ENCODE data around the gene OIP5.

DNA sequence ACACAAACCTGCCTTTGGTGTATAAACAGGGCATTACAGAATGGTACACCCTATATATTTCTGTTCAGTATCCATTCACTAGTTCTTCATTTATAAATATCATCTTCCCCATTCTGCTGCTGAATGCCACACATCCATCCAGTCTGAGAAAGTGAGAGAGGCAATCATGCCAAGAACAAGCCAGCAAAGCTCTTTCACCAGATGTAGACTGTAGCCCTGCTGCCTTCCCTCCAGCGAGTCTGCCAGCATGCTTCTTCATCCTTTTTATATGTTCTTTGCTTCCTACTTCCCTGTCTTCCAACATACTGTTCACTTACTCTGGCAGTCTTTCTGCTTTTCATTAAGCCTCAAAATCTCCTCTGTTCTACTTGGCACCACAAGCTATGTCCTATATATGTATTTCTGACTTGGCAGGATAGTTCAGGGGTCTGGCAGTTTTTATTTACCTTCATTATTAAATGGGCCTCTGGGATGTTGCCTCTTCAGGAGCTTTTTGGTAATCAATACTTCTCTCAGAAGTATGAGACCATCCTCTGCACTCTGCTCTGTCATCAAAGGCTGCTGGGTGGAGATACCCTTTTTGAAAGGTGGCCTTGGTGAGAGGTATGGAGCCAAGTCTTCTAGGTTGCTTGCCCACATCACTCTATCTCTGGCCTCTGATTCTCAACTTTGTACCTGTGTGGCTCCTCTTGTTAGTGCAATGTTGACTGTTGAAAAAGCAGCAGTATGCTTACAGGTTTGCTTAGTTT lies 52.7 kb downstream of the OIP5 start:
- TF ChIP-seq, protein P1, sequence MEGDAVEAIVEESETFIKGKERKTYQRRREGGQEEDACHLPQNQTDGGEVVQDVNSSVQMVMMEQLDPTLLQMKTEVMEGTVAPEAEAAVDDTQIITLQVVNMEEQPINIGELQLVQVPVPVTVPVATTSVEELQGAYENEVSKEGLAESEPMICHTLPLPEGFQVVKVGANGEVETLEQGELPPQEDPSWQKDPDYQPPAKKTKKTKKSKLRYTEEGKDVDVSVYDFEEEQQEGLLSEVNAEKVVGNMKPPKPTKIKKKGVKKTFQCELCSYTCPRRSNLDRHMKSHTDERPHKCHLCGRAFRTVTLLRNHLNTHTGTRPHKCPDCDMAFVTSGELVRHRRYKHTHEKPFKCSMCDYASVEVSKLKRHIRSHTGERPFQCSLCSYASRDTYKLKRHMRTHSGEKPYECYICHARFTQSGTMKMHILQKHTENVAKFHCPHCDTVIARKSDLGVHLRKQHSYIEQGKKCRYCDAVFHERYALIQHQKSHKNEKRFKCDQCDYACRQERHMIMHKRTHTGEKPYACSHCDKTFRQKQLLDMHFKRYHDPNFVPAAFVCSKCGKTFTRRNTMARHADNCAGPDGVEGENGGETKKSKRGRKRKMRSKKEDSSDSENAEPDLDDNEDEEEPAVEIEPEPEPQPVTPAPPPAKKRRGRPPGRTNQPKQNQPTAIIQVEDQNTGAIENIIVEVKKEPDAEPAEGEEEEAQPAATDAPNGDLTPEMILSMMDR (IDR thresholded peaks at IDR 0.05), result no peak
- TF ChIP-seq POLR2AphosphoS5 (IDR thresholded peaks at IDR 0.05), result no peak
- TF ChIP-seq POLR2A (IDR thresholded peaks at IDR 0.05), result no peak
